OCI-M2 (cell line): ENCODE results near the gene DUSP23.

ENCODE experiments used
- DNase-seq: peaks from one replicate; lab custom pipeline; 2025; ENCODE audit not compliant: unreplicated experiment; lab: John Stamatoyannopoulos, UW

The DUSP23 gene

GRCh38 chr1:159780583-159781582 lies at the start of gene DUSP23:
Gene DUSP23, plus strand, starts transcription at chr1:159780962. Its CDS starts 139 bp downstream, at chr1:159781101.
- peak; percentile 80 for DNase-seq

GRCh38 chr1:159737238-159737916 lies 43.4 kb upstream of the DUSP23 start:
- no peak for DNase-seq

GRCh38 chr1:159743651-159744410 lies 36.9 kb upstream of the DUSP23 start:
- no peak for DNase-seq

- no peak for DNase-seq
These were observed 34.1 kb upstream of the DUSP23 start for GRCh38 chr1:159746666-159747065.

GRCh38 chr1:159748370-159748769 lies 32.4 kb upstream of the DUSP23 start:
- no peak for DNase-seq

GRCh38 chr1:159749630-159750029 lies 31.1 kb upstream of the DUSP23 start:
- DNase-seq = no peak

GRCh38 chr1:159750621-159751020 lies 30.1 kb upstream of the DUSP23 start:
- DNase-seq = no peak

GRCh38 chr1:159751031-159751430 lies 29.7 kb upstream of the DUSP23 start:
- DNase-seq = no peak

GRCh38 chr1:159752135-159752580 lies 28.6 kb upstream of the DUSP23 start:
- DNase-seq = no peak

- no peak for DNase-seq
These were observed 27.4 kb upstream of the DUSP23 start for GRCh38 chr1:159753386-159753785.

GRCh38 chr1:159755451-159756007 lies 25.2 kb upstream of the DUSP23 start:
- DNase-seq = no peak

GRCh38 chr1:159756397-159756796 lies 24.4 kb upstream of the DUSP23 start:
- DNase-seq = no peak

GRCh38 chr1:159763686-159764085 lies 17.1 kb upstream of the DUSP23 start:
- DNase-seq = no peak

- DNase-seq = no peak
These were observed 15.0 kb upstream of the DUSP23 start for GRCh38 chr1:159765806-159766205.

- no peak for DNase-seq
These were observed 9.5 kb upstream of the DUSP23 start for GRCh38 chr1:159771127-159771895.

GRCh38 chr1:159774465-159774864 lies 6.3 kb upstream of the DUSP23 start:
- DNase-seq = no peak

- no peak for DNase-seq
These were observed 5.0 kb upstream of the DUSP23 start for GRCh38 chr1:159775716-159776115.

GRCh38 chr1:159778266-159778665 lies 2.5 kb upstream of the DUSP23 start:
- DNase-seq = no peak

GRCh38 chr1:159779403-159779851 lies 1.3 kb upstream of the DUSP23 start:
- no peak for DNase-seq

GRCh38 chr1:159781992-159782391 lies 1.2 kb downstream of the DUSP23 start:
- DNase-seq = no peak
